Peyer's patch (tissue), 4 donors: Measurements from ENCODE around the gene MAP2K1. TPM values are rescaled to one million over a fixed set of nuclear protein-coding genes. Genes with fewer than 3 reads are reported as not detected.

ENCODE experiments used
- DNase-seq, 3 donors: peaks; one replicate each; pipeline ENCODE4 v3.0.0-alpha.2; 2017 to 2019
- H3K27ac ChIP-seq, 4 donors: fragments of 200-600 bp; sonication (generic); one replicate each; pipeline ENCODE4 v1.5.1; 2016 to 2019
- H3K27me3 ChIP-seq, 2 donors: fragments of 200-600 bp; sonication (generic); one replicate each; pipeline ENCODE4 v1.5.1; 2019
- H3K36me3 ChIP-seq, 3 donors: fragments of 200-600 bp; sonication (generic); one replicate each; pipeline ENCODE4 v1.5.1; 2016 to 2019
- H3K4me1 ChIP-seq, 4 donors: fragments of 200-600 bp; sonication (generic); one replicate each; pipeline ENCODE4 v1.5.1; 2016 to 2019
- H3K4me3 ChIP-seq, 4 donors: fragments of 200-600 bp; sonication (generic); 1 replicate in 3 of 4; 2 replicates in 1 of 4; pipeline ENCODE4 v1.5.1; 2016 to 2019; ENCODE audit warnings: mild to moderate bottlenecking in 1 of 4
- H3K9me3 ChIP-seq, 4 donors: fragments of 200-600 bp; sonication (generic); one replicate each; pipeline ENCODE4 v1.5.1; 2016 to 2019; ENCODE audit warnings: mild to moderate bottlenecking in 1 of 4
- CTCF ChIP-seq, 6 experiments: fragments of 450-650 bp in 4 of 6; fragments of 200-600 bp in 2 of 6; sonication (generic) in 1 of 6; IDR thresholded peaks; one replicate each; pipeline ENCODE4 v1.5.1; 2017 to 2019; ENCODE audit warnings: antibody characterized with exemption in 6 of 6, mild to moderate bottlenecking in 3 of 6, moderate library complexity in 1 of 6
- POLR2A ChIP-seq, 2 donors: fragments of 450-650 bp; IDR thresholded peaks; one replicate each; pipeline ENCODE4 v1.5.1; 2017; ENCODE audit warnings: antibody characterized with exemption in 2 of 2, mild to moderate bottlenecking in 2 of 2, moderate library complexity in 2 of 2
- total RNA-seq, 4 donors: library from RNA; depleted of rRNA; stranded (reverse); fragments of >200 nt; gene quantifications; one replicate each; pipeline ENCODE4 v1.1.0, GENCODE V29; 2016

Gene MAP2K1
- total RNA-seq, 4 donors from 2014 or later: 12.7 to 47.9 (median 27.7) TPM

DNA sequence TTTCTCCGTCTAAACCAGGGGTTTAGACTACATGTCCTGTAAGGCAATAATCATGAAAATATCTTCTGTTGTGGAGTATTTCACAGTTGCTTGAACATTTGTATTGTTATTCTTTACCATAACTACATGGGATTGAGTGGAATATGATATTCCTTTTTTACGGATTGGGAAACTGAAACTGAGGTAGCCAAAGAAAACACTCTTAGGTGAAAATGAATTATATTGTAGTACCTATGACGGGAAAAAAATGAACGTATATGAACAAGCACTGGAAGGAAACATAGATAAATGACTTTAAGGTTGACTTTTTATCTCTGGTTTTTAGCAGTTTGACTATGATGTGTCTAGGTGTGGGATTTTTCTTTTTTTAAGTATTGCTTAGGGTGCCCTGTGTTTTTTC is 35.6 kb downstream of the MAP2K1 start:
- no peaks in the 10 kb centered on the region for H3K9me3 ChIP-seq
- H3K27ac ChIP-seq: no peak overlapping the region

GRCh38 chr15:66423149-66423548 is 36.4 kb downstream of the MAP2K1 start:
- H3K4me3 ChIP-seq: no peak overlapping the region
- TF ChIP-seq CTCF (IDR thresholded peaks at IDR 0.05): no peak
- no peak for TF ChIP-seq POLR2A (IDR thresholded peaks at IDR 0.05)
- DNase-seq: no peak
- no peaks in the 10 kb centered on the region for H3K27me3 ChIP-seq
- no peak overlapping the region for H3K27ac ChIP-seq
- H3K9me3 ChIP-seq: no peaks in the 10 kb centered on the region
- H3K36me3 ChIP-seq: no peaks in the 10 kb centered on the region
- H3K4me1 ChIP-seq: no peaks in the 10 kb centered on the region

More for the DNA sequence above, 35.6 kb downstream of the MAP2K1 start:
- no peak for DNase-seq
- Histone ChIP-seq H3K4me1 (peaks cover 0 to 3% (median 0%) of the 10 kb centered on the region in 4 donors), H3K4me3 (no peak overlapping the region), H3K27me3 (no peaks in the 10 kb centered on the region), H3K36me3 (no peaks in the 10 kb centered on the region)
- TF ChIP-seq POLR2A (IDR thresholded peaks at IDR 0.05) (no peak), CTCF (IDR thresholded peaks at IDR 0.05) (no peak)

GRCh38 chr15:66424963-66425612 is 38.4 kb downstream of the MAP2K1 start:
- H3K4me3 ChIP-seq: no peak overlapping the region
- no peaks in the 10 kb centered on the region for H3K27me3 ChIP-seq
- H3K9me3 ChIP-seq: no peaks in the 10 kb centered on the region
- no peaks in the 10 kb centered on the region for H3K36me3 ChIP-seq
- no peak overlapping the region for H3K27ac ChIP-seq
- DNase-seq: no peak
- TF ChIP-seq POLR2A (IDR thresholded peaks at IDR 0.05): no peak
- TF ChIP-seq CTCF (IDR thresholded peaks at IDR 0.05): no peak
- H3K4me1 ChIP-seq: no peaks in the 10 kb centered on the region

DNA sequence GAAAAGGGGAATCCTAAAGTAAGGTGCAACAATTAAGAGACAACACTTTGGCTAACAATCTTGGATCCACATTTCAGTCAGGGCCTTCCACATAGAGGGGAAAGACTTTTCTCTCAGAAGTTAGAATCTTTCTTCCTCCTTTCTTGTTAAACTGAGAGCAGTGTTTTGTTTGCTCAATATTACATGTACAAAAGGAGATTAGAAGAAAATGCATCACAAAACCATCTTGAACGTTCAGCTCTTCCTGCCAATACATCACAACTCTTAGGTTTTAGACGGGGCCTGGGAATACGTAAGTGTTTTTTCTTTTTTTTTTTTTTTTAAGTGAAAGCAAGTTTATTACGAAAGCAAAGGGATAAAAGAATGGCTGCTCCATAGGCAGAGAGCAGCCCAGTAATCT is 39.1 kb downstream of the MAP2K1 start:
- H3K27me3 ChIP-seq: no peaks in the 10 kb centered on the region
- no peaks in the 10 kb centered on the region for H3K4me1 ChIP-seq
- DNase-seq: no peak
- no peaks in the 10 kb centered on the region for H3K36me3 ChIP-seq
- H3K9me3 ChIP-seq: no peaks in the 10 kb centered on the region
- H3K4me3 ChIP-seq: no peak overlapping the region
- H3K27ac ChIP-seq: no peak overlapping the region
- no peak for TF ChIP-seq CTCF (IDR thresholded peaks at IDR 0.05)
- no peak for TF ChIP-seq POLR2A (IDR thresholded peaks at IDR 0.05)

- Histone ChIP-seq H3K27ac (no peak overlapping the region), H3K4me3 (no peak overlapping the region)
These were observed 42.4 kb downstream of the MAP2K1 start for GRCh38 chr15:66429117-66429516.

More at GRCh38 chr15:66429117-66429516, 42.4 kb downstream of the MAP2K1 start:
- no peaks in the 10 kb centered on the region for H3K36me3 ChIP-seq
- no peaks in the 10 kb centered on the region for H3K4me1 ChIP-seq
- no peak for DNase-seq
- TF ChIP-seq CTCF (IDR thresholded peaks at IDR 0.05) (no peak), POLR2A (IDR thresholded peaks at IDR 0.05) (no peak)
- H3K27me3 ChIP-seq: no peaks in the 10 kb centered on the region
- H3K9me3 ChIP-seq: no peaks in the 10 kb centered on the region
